GM21717 (cell line): ENCODE measurements around the gene PTK7.
"Not testable (repeated sequence)": the region's sequence is repeated elsewhere in the genome, so short reads cannot be mapped to it uniquely, and the experiment has no call there.

Experiments
- ATAC-seq: cut with Tn5 transposase; IDR thresholded peaks from one replicate; pipeline ENCODE4 v1.9.1; 2021; ENCODE audit warnings: mild to moderate bottlenecking, moderate library complexity; ENCODE audit not compliant: unreplicated experiment

Gene PTK7

DNA sequence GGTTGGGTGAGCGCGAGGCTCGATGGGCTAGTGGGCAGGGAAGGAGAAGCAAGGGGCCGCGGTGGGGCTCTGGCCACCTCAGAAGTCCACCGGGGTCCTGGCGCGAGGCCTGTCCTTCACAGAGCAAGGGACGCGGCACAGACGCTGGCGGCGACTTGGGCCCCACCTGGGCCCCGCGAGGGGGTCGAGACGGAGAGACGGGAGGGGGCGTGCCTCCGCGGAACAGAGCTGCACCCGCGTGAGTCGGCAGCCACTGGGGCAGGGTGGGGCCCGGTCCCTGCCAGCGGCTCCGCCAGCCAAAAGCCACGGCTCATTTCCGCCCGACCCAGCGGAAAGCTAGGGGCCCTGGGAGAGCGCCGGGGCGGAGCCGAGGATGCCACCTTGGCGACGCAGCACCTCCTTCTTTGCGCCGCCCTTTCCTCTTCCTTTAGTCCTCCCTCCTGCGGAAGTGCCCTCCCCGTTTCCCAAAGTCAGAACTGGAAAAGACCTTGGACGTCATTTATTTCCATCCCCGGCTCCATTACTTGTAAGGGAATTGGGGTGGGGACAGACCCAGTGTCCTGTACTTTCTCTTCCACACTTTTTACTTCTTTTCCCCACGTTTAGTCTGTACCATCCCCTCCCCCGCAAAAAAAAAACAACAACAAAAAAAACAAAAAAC is 22.4 kb upstream of the PTK7 start, which contains the start of gene CUL7:
Gene CUL7, minus strand, starts transcription at position 307 of the 661 bp plus-strand sequence. CDS start 1,063 bp downstream, outside the sequence.
- peak; percentile 43 for ATAC-seq

- ATAC-seq = no peak
Measured at GRCh38 chr6:43054206-43054943, 21.7 kb upstream of the PTK7 start.

GRCh38 chr6:43055966-43056365 is 20.1 kb upstream of the PTK7 start:
- no peak for ATAC-seq

DNA sequence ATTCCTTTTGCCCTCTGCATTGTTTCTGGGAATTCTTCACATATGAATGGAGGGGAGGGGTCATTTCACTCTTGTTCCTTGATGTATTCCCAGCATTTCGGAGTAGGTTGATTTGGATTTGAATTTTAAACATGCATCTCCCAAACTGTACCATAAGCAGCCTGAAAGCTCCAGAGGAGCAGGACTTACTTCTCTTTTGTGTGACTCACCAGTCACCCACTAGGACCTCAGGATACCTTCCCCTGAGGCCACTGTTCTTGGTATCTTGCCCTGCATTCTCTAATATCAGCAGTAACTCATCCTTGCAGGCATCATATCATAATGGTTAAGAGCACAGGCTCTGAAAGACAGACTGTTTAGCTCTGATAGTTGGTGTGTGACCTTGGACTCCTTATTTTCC is 17.6 kb upstream of the PTK7 start:
- ATAC-seq = no peak

DNA sequence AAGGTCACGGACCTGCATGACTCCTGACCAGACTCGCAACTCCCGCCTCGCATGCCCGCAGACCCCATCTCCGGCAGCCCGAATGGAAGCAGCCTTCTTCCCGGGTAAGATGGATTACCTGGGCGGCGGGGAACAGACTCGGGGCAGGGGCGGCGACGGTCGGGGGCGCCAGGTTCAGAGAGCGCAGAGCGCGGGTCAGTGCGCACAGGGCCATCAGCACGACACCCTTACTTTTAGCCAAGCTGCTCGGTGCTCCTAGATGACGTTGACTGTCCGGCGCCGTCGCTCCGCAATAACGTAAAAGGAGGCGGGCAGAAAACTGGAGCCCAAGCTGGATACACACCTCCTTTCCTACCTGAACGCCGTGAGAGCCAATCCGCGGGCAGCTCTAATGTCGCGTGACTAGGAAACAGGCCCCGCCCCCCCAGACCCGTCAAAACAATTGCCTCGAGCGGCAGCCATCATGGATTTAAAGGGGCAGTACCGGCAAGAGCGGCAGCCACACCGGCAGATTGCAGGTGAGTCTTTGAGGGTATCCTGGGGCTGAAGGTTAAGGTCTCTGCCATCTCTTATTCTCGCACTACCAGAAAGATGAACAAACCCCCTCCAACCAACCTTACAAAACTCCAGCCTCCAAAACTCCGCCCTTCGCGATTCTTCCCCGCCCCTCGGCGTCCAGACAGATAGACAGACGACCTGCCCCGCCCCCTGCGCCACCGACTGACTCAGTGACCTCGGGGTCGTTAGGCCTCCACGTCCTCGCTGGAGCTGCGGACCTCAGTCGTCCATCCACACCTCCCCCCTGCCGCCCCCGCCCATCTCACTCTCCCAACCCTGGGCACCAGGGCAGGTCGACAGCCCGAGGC is 16.7 kb upstream of the PTK7 start, which contains the start of the genes KLC4 and MRPL2:
Gene KLC4, plus strand, starts transcription at position 464 of the 866 bp plus-strand sequence. CDS start 1,705 bp downstream, outside the sequence.
Gene MRPL2, minus strand, starts transcription at position 267 of the 866 bp plus-strand sequence. Its CDS starts 53 bp downstream, at position 214.
- ATAC-seq = peak; percentile 69

DNA sequence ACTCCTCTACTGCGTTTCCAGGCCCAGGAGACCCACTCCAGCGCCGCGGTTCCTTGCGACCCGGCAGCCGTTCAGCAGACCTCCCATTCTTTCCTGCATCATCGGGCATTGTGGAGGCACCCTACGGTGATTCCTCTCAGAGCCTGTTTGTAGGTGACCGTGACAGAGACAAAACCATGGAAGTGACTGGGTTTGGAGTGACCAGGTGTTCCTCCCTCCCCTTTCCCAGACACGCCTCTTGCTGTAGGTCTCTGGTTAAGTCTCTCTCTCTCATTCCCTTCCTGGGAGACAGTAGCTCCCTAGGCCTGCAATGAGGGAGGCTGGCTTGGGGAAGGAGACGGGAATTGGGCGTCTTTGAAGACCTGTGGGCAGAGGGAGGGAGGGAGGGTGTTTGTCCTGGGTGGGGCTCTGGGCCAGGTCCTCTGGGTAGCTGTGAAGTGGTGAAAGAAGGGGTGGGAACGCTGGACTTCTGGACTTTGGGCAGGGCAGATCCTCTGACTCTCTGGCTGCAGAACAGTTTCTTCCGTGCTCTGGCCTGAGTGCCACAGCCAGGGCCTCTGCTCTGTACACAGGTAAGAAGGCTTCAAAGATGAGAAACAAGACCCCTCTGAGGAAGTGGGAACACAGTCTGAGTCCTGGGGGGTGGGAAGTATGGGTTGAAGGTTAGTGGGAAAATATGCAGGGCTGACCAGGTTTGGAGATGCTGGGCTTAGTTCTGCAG is 15.9 kb upstream of the PTK7 start:
- ATAC-seq = no peak

- ATAC-seq = no peak
Measured at GRCh38 chr6:43060755-43061633, 15.1 kb upstream of the PTK7 start.

DNA sequence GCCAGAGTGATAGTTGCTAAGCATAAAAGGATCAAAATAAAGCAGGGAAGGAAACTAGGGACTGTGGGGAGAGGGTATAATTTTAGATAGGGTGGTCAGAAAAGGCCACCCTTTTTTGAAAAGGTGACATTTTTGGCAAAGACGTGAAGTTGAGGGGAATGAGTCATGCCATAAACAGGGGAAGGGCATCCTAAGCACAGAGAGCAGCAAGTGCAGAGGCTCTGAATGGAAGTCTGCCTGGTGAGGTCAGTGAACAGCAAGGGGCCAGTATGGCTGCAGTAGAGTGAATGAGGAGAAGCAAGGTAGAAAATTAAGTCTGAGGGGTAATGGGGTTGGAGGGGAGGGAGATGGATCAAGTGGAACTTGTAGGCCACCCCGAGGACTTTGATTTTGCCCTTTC is 14.3 kb upstream of the PTK7 start:
- ATAC-seq = no peak

DNA sequence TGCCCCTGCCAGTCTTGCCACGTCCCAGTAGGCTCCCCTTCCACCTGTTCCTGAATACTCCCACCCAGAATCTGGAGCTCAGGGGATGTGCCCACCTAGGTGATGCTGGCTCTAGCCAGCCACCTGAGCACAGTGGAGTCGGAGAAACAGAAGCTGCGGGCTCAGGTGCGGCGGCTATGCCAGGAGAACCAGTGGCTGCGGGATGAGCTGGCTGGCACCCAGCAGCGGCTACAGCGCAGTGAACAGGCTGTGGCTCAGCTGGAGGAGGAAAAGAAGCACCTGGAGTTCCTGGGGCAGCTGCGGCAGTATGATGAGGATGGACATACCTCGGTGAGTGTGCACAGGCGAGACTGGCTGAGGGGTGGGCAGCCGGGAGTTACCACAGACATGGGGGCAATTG is 13.3 kb upstream of the PTK7 start:
- no peak for ATAC-seq

DNA sequence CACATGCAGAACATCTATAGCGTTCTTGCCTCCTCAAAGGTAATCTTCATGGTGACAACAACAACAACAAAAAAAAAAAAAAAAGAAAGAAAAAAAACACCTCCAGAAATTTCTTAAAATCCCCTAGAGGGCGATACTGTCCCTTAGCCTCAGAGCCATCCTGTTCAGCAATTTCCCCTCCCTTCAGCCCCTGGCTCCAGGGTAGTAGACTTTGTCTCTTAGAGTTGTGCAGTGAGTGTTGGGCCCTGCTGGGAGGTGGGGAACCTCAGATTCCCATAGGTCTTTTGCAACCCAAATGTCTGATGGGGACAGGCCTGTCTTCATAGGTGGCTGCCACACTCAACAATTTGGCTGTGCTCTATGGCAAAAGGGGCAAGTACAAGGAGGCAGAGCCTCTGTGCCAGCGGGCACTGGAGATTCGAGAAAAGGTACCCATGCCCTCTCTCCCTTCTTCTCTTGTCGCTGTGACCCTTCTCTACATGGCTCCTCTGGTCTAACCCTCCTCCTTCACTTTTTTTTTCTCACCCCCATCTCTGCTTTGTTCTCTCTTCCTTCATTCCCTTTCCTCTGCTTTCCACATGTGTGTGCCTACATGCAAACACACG is 6.0 kb upstream of the PTK7 start:
- ATAC-seq = no peak

DNA sequence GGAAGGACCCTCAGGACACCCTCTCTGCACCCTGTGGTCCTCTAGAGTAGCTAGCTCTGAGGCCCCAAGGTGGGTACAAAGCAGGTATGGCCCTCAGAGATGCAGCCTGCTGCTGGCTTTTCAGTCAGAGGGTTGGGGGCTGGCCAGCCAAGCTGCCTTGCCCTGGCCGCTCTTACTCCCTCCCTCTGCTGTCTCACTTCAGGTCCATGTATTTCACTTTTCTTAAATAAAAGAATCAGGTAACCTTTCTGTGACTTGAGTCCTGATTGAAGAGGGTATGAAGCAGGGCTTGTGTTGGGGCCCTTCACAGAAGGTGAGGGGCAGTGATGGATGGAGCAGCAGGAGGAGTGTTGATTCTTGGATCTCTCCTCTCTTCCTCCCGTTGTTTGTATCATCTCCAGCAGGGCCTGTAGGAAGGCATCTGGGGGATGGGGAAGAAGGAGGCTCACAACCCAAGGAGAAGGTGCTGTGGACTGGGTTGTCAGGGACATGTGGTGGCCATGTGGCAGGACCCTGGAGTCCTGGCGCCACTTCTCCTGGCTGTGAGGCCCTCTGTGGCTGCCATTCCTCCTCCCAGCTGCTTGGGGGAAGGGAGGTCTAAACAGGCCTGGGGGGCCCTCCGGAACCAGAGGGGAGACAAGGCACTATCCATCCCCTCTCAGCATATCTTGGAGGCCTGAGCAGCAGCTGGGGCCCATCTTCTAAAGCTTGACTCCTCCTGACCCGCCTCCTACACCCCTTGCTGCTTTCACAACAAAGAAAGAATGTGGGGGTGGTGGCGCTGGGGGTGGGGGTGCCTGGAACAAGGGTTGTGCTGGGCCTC is 1.1 kb upstream of the PTK7 start:
- no peak for ATAC-seq

GRCh38 chr6:43076464-43077332 is 584 bp downstream of the PTK7 start:
- no peak for ATAC-seq

DNA sequence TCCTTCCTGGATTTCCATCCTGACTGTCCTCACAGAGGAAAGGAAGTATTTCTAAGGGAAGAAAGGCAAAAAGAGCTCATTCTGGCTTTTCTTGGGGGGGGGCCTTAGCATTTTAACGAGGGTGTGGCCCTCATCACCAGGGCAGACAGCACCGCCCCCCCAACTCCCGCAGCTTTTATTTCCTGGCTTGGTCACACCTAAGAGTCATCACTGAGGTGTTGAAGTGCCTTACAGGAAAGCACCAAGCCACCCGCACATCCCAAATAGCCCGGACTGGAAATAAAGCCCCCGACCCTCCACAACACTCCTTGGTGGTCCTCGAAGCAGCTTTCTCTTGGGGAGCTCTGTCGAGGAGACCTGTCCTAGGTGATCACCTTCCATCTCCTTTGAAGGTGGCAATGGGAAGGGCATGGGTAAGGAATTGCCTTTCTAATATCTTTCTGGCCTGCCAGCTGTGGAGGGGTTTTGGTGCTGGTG is 1.3 kb downstream of the PTK7 start:
- no peak for ATAC-seq

GRCh38 chr6:43077981-43078511 is 1.9 kb downstream of the PTK7 start:
- no peak for ATAC-seq

DNA sequence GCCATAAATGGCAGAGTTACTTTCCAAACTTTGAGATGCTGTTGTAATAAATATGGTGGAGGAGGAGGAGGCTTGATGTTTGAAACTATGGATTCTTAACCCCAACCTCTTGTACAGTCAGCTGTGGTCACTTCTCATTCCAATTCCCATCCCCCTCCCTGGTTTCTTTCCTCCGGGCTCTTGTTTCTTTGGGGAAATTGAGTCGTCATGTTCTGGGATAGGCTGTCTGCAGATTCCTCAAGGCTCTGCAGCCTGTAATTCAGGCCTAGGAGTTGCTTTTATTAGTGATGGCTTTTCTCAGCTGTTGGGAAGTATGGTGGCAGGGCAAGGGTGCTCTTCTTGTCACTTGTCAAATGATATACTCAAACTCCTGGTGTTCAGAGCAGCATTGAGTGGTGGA is 2.6 kb downstream of the PTK7 start:
- ATAC-seq = no peak

GRCh38 chr6:43081043-43081442 is 4.9 kb downstream of the PTK7 start:
- ATAC-seq = no peak

- ATAC-seq = not testable (repeated sequence)
Measured at GRCh38 chr6:43081922-43082321, 5.8 kb downstream of the PTK7 start.
